Mesothelial cell of epicardium (in vitro differentiated cells): Measurements from ENCODE around the gene TBC1D2B. TPM values are rescaled to one million over a fixed set of nuclear protein-coding genes. Genes with fewer than 3 reads are reported as not detected.

Experiments
- DNase-seq, 2 experiments: peaks; one replicate each; pipeline ENCODE4 v3.0.0; 2021; ENCODE audit warnings: low spot score in 2 of 2; ENCODE audit not compliant: unreplicated experiment in 2 of 2
- H3K27ac Mint-ChIP-seq: 2 replicates; pipeline ENCODE4 v1.8.0; 2021; ENCODE audit warnings: mixed read lengths
- H3K27me3 Mint-ChIP-seq: 2 replicates; pipeline ENCODE4 v1.8.0; 2021; ENCODE audit warnings: low read depth, mixed read lengths
- H3K36me3 Mint-ChIP-seq: 2 replicates; pipeline ENCODE4 v1.8.0; 2021; ENCODE audit warnings: mixed read lengths
- H3K4me1 Mint-ChIP-seq: 2 replicates; pipeline ENCODE4 v1.8.0; 2021; ENCODE audit warnings: mixed read lengths
- H3K4me3 Mint-ChIP-seq: 2 replicates; pipeline ENCODE4 v1.8.0; 2021; ENCODE audit warnings: mild to moderate bottlenecking, moderate library complexity, mixed read lengths
- H3K9me3 Mint-ChIP-seq: 2 replicates; pipeline ENCODE4 v1.8.0; 2021; ENCODE audit warnings: mixed read lengths
- CTCF ChIP-seq: fragments of 200-600 bp; sonication (generic); IDR thresholded peaks from one replicate; pipeline ENCODE4 v1.5.0; 2021; ENCODE audit warnings: antibody characterized with exemption; ENCODE audit not compliant: unreplicated experiment
- total RNA-seq: library from RNA; stranded (reverse); gene quantifications from 3 replicates; pipeline ENCODE4 v1.2.1, GENCODE V29; 2021

The TBC1D2B gene
- 33.8 to 39.8 TPM (median 38.5 TPM) in 3 replicates for total RNA-seq

- TF ChIP-seq CTCF = no peak
- Mint-ChIP-seq H3K36me3 (no peaks in the 10 kb centered on the region), H3K27ac (peak within 1 kb of the TSS; percentile 49), H3K9me3 (no peaks in the 10 kb centered on the region), H3K27me3 (no peaks in the 10 kb centered on the region), H3K4me3 (peak within 1 kb of the TSS; percentile 80), H3K4me1 (peaks cover 31% of the 10 kb centered on the region)
- DNase-seq = peak; percentile 50 to 64
Measured at GRCh38 chr15:78077053-78077870, at the start of gene TBC1D2B. Gene TBC1D2B, minus strand, starts transcription at chr15:78077711. Its CDS starts 59 bp downstream, at chr15:78077652.

- no peak for TF ChIP-seq CTCF
- Mint-ChIP-seq H3K4me1 (peaks cover 4% of the 10 kb centered on the region), H3K27me3 (no peaks in the 10 kb centered on the region), H3K9me3 (no peaks in the 10 kb centered on the region), H3K4me3 (no peak overlapping the region), H3K36me3 (peaks cover 2% of the 10 kb centered on the region), H3K27ac (no peak overlapping the region)
- no peak for DNase-seq
Measured at GRCh38 chr15:78125267-78125666, 47.8 kb upstream of the TBC1D2B start.

GRCh38 chr15:78120523-78120922 lies 43.0 kb upstream of the TBC1D2B start:
- no peak overlapping the region for H3K27ac Mint-ChIP-seq
- no peak for DNase-seq
- H3K4me3 Mint-ChIP-seq = no peak overlapping the region

GRCh38 chr15:78112551-78112950 lies 35.0 kb upstream of the TBC1D2B start:
- no peak overlapping the region for H3K27ac Mint-ChIP-seq

More at GRCh38 chr15:78120523-78120922, 43.0 kb upstream of the TBC1D2B start:
- Mint-ChIP-seq H3K9me3 (no peaks in the 10 kb centered on the region), H3K27me3 (no peaks in the 10 kb centered on the region), H3K36me3 (peaks cover 2% of the 10 kb centered on the region), H3K4me1 (no peaks in the 10 kb centered on the region)
- no peak for TF ChIP-seq CTCF

GRCh38 chr15:78111788-78112187 lies 34.3 kb upstream of the TBC1D2B start:
- Mint-ChIP-seq H3K27ac (no peak overlapping the region), H3K4me1 (no peaks in the 10 kb centered on the region), H3K9me3 (no peaks in the 10 kb centered on the region), H3K27me3 (no peaks in the 10 kb centered on the region), H3K36me3 (peaks cover under 1% of the 10 kb centered on the region), H3K4me3 (no peak overlapping the region)
- no peak for TF ChIP-seq CTCF
- no peak for DNase-seq

More at GRCh38 chr15:78112551-78112950, 35.0 kb upstream of the TBC1D2B start:
- Mint-ChIP-seq H3K4me1 (no peaks in the 10 kb centered on the region), H3K27me3 (no peaks in the 10 kb centered on the region), H3K9me3 (no peaks in the 10 kb centered on the region), H3K4me3 (no peak overlapping the region), H3K36me3 (no peaks in the 10 kb centered on the region)
- DNase-seq = no peak
- no peak for TF ChIP-seq CTCF
